A172 (cell line): ENCODE measurements around the gene YBX2. TPM values are rescaled to one million over a fixed set of nuclear protein-coding genes. Genes with fewer than 3 reads are reported as not detected.
"Not testable (repeated sequence)": the region's sequence is repeated elsewhere in the genome, so short reads cannot be mapped to it uniquely, and the experiment has no call there.

Experiments used
- DNase-seq: peaks from one replicate; pipeline ENCODE4 v3.0.0-alpha.2; 2015; ENCODE audit warnings: low spot score
- total RNA-seq: library from RNA; depleted of rRNA; stranded (reverse); fragments of >200 nt; shearing (Covaris generic); gene quantifications from 2 replicates; pipeline ENCODE4 v1.2.3, GENCODE V29; 2014; rRNA removed

The YBX2 gene
- 0.86 and 1.1 TPM in 2 replicates for total RNA-seq

DNA sequence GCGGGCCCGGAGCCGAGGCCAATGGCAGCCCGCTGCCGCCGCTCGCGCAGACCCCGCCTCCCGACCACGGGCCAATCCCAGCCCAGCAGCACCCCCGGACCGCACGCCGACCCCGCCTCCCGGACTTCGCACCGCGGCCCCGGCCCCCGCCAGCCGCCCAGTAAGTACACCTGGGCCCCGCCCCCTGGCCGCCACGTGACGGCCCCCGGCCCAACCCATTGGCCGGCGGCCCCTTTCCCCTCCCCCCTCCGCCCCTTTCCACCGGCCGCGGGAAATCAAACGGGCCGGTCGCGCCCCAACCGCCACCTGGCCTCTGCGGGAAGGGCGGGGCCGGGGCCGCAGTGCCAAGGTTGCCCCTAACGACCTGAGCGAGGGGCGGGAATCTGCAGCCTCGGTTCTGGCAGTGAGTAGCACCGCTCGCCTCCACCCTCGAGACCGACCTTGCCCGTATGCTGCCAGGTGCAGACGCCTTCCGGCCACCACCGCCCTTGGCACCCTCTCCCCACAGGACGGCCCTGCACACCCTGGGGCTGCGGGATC is at the start of gene YBX2:
TSS of gene YBX2 (minus strand) at position 26 of the 540 bp plus-strand sequence. CDS start 139 bp downstream, outside the sequence.
- peak; percentile 33 for DNase-seq

DNA sequence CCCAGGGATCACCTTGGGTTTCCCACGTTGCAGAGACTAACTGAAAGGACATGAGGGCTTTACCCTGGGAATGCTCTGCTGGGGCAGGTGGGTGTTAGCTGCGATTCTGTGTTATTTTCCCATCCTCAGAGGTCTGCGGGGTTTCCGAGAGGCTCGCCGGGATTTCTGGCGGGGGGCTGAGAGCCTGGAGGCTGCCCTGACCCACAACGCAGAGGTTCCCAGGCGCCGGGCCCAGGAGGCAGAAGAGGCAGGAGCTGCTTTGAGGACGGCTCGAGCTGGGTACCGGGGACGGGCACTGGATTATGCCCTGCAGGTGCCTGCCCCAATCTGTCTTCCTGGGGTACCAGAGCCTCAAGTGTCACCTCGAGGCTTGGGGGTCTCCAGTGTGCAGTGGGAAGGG is 48.8 kb upstream of the YBX2 start:
- no peak for DNase-seq

DNA sequence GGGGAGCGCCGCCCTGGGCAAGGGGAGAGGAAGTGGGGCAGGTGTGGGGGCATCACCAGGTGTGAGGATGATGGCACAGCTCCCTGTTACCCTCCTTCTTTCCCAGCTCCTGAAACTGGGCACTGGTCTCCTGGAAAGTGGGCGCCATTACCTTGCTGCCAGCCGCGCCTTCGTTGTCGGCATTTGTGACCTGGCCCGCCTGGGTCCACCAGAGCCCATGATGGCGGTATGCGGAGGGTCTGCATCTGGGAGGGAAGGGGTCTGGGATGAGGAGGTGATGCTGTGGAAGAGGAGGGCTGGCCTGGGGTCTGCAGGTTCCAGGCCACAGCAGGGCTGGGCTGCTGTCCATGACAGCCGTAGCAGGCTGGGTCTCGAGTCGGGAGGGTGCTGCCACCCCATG is 47.4 kb upstream of the YBX2 start:
- no peak for DNase-seq

DNA sequence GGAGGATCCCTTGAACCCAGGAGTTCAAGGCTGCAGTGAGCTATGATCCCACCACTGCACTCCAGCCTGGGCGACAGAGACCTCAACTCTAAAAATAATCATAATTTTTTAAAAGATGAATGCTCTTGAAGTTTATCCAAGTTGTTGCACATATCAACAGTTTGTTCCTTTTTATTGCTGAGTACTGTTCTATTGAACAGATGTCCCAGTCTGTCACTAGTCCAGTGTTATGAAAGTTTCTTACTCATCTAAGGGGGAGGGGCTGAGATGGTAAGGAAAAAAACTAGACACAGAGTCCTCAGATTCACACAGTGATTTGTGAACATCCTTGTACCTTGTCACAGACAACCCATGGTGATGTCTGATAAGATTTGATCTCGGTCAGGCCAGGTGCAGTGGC is 45.7 kb upstream of the YBX2 start:
- no peak for DNase-seq

DNA sequence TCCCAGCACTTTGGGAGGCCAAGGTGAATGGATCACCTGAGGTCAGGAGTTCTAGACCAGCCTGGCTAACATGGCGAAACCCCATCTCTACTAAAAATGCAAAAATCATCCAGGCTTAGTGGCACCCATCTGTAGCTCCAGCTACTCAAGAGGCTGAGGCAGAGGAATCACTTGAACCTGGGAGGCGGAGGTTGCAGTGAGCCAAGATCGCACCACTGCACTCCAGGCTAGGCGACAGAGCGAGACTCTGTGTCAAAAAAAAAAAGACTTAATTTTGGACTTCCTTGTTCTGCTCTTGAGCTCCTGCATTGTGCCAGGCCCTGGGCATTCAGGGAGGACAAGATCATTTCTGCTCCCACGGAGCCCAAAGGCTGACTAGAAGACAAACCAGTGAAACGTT is 43.2 kb upstream of the YBX2 start:
- DNase-seq, result not testable (repeated sequence)

DNA sequence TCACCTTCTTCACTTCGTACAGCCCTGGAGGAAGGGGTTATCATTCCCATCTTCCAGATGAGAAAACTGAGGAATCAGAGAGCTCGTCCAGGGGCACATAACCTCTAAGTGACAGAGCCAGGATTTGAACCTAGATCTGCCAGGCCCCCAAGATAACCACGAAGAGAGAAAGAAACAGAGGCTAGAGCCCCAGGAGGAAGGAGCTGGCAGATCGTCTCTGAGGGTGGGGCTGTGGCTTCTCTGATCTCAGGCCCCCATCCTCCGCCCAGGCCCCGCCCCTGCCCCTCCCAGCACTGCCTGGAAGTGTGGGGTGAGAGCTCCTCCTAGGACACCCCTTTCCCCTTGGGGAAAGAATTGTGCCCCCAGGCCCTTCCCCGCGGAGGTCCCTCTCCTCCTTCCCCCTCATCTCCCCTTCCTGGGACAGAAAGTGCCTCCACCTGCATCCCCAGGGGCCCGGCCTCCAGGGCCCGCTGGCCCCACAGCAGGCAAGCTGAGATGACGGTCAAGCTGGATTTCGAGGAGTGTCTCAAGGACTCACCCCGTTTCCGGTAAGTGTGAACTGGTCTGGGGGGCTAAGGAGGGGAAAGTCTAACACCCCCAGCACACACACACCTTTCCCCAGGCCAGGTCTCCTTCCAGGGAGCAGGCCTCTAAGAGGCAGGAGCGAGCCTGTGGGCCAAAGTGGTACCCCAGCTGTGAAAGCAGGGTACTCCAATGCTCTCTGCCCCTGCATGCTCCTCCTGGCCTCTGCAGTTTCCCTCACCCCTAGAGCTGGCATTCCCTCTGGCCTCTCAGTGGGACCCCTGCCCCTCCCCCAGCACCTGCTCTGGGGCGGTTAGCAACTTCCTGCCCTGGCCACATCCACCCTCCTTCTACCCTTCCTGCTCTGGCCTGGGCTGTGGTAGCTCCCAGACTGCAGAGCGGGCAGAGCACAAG is 42.1 kb upstream of the YBX2 start, which contains the start of gene ACAP1:
TSS of gene ACAP1 (plus strand) at position 290 of the 936 bp plus-strand sequence. CDS start at position 496, 206 bp downstream.
- no peak for DNase-seq

DNA sequence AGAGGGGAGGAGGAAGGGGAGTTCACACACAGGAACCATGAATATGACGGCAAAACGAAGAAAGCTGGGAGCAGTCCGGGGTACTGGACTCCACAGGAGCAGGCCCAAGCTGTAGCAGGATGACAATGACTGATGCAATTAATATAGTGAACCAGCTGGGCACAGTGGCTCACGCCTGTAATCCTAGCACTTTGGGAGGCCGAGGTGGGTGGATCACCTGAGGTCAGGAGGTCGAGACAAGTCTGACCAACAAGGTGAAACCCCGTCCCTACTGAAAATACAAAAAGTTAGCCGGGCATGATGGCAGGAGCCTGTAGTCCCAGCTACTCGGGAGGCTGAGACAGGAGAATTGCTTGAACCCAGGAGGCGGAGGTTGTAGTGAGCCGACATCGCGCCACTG is 41.3 kb upstream of the YBX2 start:
- DNase-seq, result not testable (repeated sequence)

DNA sequence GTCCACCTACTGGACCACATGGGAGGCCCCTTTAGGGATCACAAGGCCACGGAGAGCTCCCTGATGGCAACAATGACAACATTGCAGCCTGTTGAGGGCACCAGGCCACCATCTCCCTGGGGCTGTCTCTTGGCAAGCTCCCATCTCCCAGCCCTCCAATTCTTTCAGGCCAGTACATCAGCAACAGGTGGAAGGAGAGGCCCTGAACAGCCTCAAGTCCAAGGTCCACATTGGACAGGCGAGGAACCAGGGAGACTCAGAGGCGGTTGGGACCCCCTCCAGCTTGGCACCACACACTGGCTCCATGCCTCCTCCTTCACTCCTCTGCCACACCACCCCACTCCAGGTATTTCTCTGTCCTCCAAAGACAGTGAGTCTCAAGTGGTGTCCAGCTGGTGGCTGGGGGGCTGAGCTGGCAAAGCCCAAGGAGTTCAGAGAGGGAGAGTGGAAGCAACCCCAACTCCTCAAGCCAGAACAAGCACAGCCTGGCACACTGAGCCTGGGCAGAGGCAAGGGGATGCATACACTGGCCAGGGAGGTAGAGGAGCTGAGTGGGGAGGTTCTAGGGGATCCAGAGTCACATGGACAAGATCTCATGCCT is 40.6 kb upstream of the YBX2 start:
- no peak for DNase-seq

DNA sequence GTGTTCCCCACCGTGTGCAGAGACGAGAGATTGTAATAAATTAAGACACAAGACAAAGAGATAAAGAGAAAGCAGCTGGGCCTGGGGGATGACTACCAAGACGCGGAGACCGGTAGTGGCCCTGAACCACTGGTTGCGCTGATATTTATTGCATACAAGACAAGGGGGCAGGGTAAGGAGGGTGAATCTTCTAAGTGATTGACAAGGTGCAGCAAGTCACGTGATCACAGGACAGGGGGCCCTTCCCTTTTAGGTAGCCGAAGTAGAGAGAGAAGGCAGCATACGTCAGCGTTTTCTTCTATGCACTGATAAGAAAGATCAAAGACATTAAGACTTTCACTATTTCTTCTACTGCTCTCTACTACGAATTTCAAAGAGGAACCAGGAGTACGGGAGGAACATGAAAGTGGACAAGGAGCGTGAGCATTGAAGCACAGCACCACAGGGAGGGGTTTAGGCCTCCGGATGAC is 38.2 kb upstream of the YBX2 start:
- DNase-seq, result not testable (repeated sequence)

DNA sequence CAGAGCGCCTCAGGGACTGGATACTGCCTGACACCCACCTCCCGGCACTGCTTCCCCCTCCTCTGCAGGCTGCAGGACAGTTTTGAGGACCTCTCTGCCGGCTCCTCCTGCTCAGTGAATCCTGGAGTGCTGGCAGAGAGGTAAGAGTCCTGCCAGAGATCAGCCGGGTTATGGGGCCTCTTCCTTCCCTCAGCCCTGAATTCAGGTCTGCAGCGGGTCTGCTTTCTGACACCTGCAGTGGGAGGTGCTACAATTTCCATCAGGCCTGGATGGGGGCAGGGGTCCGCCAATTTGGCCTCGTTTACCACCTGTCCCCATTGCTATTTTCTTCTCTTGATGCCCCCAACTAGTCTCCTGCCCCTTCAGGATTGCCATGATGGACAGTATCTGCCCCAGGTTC is 37.7 kb upstream of the YBX2 start:
- no peak for DNase-seq

DNA sequence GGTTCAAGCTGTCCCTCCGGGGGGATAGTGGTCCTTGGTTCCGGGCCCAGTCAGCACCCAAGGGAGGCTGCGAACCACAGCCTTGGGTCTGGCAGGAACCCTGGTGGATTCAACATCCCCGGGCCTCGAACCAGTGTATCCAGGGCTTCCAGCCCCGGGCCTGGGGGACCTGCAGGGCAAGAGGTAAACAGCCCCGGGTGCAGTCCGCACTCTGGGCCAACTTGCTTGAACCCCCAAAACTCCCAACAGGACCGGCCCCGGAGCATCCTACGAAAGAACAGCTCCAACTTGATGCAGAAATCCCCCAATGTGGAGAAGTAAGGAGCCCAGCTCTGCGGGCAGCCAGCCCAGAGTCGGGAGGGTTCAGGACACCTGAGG is 36.2 kb upstream of the YBX2 start:
- no peak for DNase-seq

DNA sequence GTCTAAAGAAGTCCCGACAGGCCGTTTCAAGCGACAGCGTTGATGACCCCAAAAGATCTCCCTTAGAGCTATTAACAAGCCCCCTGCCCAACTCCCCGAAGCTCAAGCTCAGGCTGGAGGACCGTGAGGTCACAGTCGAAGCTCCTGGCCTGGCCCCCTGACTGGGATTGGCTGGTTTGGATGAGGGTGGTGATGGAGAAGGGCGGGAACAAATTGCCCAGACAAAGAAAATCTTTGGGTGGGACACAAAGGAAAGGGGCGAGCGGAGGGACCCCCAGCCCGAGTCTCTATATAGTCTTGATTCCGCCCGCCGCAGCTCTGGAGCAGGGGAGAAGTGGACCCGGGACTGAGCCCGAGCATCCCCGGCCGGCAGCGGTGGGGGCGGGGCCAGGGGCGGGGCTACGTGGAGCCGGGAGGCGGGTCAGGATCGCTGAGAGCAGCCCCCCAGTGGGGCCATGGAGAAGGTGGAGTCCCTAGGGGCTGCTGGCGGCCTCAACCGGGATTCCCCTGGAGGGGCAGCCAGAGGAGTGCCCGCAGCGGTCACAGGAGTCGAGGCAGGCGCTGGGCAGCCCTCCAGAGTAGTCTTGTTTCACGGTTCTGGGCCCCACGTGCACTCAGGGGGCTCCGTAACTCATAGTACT is 35.7 kb upstream of the YBX2 start:
- DNase-seq, result peak; percentile 81

DNA sequence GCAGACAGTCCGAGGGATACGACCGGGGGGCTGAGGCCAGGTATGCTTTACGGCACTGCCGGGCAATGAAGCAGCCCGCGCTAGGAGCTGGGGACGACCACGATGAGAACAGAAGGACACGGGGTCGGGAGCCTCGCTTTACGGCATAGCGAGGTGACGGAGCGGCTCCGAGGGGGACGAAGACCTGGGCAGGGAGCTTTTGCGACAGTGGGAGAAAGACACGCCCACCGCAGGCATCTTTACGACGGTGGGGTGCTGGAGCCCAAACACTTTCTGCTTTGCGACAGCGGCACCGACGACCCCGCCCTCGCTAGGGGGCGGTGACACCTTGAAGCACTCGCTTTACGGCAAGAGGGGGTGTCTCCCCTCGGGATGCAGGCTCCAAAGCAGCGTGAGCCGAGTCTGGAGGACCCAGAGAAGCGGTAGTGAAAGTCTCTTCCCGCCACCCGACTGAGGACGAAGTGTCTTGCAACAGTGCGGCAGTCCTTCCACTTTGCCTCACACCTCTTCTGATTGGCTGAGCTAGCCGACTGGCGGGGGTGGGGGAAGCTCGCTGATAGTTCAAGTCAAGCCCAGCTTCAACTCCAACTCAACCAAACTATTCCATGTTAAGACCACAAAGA is 35.0 kb upstream of the YBX2 start:
- peak; percentile 98 for DNase-seq

DNA sequence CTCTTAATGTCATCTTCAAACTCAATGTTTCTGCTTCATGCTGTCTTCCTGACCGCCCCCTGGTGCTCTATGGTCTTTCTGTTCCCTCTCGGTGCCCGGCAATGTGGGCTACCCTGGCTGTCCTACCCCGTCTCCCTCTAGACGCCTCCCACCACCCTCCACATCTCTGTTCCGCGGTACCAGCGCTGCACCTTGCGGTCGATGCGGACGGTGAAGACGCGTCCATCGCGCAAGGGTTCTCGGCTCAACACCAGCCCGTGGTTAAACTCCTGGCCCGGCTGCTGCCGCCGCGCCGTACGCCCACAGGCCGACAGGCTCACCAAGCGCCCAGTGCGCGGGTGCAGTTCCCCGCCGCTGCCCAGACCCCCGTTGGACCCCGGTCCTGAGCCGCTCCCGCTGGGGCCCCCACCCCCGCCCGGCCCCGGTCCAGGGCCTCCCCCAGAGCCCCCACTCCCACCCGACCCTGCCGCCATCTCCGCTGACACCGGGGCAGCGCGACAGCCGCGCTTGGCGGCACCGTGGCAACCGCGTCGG is 34.5 kb upstream of the YBX2 start, which contains the start of gene NEURL4:
TSS of gene NEURL4 (minus strand) at position 496 of the 534 bp plus-strand sequence. CDS start at position 473, 23 bp downstream.
- no peak for DNase-seq

DNA sequence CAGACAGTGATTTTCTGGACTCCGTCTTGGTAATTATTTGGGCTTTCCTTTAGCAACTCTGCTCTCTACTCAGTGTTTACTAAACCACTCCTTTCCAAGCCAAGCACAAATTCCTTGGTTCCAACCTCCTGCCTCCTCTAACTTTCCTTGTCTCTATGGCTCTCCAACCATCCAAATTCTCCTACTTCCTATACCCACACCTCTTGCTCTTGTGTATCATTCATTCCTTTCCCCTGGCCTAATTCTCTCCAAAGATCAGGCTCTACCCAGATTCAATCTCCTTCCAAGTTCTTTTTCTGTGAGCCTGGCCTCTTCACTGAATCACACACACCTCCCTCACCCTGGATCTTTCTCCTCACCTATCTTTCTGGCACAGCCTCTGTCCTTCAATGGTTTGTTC is 33.6 kb upstream of the YBX2 start:
- no peak for DNase-seq

DNA sequence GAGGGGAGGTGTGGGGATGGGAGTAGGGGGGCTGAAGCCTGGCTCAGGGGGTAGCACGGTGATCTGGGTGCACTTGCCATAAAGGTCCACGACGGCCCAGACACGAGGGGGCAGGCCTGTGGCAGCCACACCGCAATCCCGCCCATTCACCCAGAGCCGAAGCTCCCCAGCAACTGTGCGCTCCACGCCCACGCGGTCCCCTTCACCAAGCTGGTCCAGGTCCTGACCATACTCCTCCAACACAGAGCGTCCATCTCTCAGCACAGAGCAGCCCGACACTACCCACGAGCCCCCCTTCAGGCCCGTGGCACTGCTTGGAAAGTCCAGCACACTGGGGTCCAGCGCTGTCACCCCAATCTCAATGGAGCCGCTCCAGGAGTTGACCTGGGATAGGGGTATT is 33.1 kb upstream of the YBX2 start:
- no peak for DNase-seq

DNA sequence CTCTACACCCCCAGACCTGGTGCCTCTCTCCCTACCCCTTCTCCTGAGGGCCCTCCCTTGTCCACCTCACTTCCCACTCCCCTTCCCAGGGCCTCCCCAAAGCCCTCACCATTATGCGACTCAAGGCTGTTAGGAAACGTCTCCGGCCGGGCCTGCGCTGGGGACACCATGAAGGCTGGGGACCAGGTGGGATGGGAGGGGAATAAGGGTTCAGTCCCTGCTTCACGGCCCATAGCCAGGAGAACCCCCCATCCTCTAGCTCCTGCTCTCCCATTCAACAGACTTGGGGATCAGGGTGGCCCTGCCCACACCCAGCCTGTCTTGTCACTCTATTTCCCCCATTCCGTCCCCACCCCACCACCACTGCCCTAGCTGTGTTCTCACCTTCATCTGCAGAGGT is 32.6 kb upstream of the YBX2 start:
- DNase-seq, result no peak

DNA sequence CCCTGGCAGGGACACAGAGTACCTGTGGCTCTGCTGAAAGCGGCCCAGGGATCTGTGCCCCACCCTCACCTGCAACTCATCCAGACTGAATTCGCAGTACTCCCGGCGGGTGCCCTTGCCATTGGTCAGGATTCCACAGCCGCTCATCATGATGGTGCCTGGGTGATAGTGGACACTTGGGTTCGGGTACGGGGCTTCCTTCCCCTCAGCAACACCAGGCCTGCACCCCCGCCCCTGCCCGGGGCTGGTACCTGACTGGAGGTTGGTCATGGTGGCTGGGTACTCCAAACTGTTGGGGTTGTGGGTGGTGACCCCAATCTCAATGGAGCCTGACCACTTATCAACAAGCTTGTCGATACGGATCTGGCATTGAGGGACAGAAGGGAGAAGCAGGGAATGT is 31.7 kb upstream of the YBX2 start:
- no peak for DNase-seq

DNA sequence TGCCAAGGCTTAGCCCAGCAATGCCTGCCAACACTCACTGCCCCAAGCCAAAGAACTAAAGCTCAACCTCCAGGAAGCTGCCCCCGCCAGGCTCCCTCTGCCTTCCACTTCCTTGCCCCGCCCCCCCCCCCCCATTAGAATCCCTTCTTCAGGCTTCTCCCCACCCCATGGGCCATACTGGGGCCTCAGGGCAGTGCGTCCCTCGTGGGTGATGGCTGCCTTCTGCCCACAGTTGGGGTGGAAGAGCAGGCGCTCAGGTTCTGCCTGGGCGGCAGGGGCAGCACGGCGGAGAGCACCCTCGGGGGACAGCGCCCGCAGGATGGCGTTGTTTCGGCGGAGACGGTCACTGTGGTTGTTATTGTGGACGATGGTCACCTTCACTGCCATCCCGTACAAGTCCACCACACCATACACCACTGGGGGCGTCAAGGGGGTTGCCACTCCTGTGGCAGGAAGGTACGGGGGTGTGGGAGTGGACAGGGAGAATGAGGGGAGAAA is 30.6 kb upstream of the YBX2 start:
- no peak for DNase-seq

DNA sequence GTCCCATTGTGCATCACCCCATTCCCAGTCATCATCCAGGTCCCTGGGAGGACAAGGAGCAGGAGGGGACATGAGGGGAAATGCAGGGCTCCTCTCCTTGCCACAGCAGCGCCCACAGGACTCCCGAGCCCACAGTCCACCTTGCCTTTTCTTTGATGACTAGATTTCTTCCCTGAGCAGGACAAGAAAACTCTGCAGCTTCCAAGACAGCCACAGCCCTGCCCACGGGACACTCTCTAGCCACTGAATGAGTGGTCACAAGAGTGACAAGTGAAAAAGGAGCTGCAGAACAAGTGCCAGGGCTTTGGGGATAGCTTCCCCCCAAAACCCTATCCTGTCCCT is 30.0 kb upstream of the YBX2 start:
- DNase-seq, result no peak

DNA sequence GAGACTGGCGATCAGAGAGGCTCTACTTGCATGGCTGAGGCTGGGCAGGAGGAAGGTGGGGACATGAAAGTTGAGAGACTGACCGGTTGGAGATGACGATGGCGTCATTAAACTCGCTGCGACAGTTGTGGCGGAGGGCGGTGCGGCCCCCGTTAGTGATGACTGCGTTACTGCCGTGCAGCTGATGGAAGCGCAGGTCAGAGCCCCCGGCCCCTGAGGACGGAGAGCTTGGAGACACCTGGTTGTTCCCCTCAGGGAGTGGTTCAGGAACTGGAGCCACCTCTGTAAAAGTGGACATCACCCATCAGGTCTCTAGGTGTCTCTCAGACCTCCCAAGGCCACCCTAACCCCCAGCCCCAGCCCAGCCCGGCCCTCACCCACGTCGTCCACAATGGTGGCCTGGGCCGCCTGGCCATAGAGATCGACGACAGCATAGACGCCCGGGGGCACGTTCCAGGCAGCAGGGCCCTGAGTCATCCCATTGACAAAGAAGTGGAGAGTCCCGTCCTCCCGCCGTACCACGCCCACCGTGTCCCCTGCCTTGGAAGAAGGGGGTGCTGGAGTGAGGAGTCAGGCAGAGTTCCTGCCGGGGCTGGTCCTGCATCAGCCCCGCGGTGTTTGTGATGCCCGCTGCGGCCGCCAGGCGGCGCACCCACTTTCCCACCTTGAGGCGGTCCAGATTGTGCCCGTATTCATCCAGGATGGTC is 29.4 kb upstream of the YBX2 start:
- DNase-seq, result no peak
